PFSK-1 (cell line): ENCODE data around the gene ZNF836.

ENCODE experiments used
- FOXP2 ChIP-seq: optimal IDR thresholded peaks from 2 replicates; pipeline ENCODE3; 2011; ENCODE audit warnings: borderline replicate concordance, control low read depth, inconsistent platforms; ENCODE audit not compliant: insufficient read depth; ENCODE audit errors: extremely low read length, extremely low read depth
- POLR2AphosphoS5 ChIP-seq: IDR thresholded peaks from 2 replicates; pipeline ENCODE4 v1.6.1; 2012; ENCODE audit warnings: low read depth, mild to moderate bottlenecking, control low read depth, low read length, moderate library complexity
- SIN3A ChIP-seq: IDR thresholded peaks from 2 replicates; pipeline ENCODE4 v1.6.1; 2012; ENCODE audit warnings: mild to moderate bottlenecking, low read length, moderate library complexity, borderline replicate concordance; ENCODE audit not compliant: insufficient read depth
- TAF1 ChIP-seq: IDR thresholded peaks from 2 replicates; pipeline ENCODE4 v1.6.1; 2012; ENCODE audit warnings: low read length, control low read depth, borderline replicate concordance; ENCODE audit not compliant: insufficient read depth
- TF ChIP-seq, protein P1 (sequence below), 2 experiments: IDR thresholded peaks; 2 replicates each; pipeline versions ENCODE4 v1.6.1 to v1.8.0; 2011 to 2012; ENCODE audit warnings: low read depth in 2 of 2, low read length in 2 of 2, control low read depth in 1 of 2, inconsistent platforms in 1 of 2, mild to moderate bottlenecking in 1 of 2, moderate library complexity in 1 of 2; ENCODE audit not compliant: insufficient read depth in 1 of 2

The ZNF836 gene

DNA sequence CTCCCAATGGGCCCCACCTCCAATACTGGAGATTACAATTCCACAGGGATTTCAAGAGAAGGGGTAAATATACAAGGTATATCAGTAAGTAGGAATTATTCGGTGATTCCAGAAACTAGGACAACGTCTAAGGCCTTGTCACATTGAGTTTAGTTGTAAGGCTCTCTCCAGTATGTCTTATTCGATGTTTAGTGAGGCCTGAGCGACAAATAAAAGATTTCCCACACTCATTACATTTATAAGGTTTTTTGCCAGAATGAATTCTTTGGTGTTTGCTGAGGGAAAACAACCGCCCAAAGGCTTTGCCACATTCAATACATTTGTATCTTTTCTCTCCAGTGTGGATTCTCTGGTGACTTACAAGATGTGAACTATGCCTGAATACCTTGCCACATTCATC lies 56.7 kb downstream of the ZNF836 start:
- TF ChIP-seq SIN3A (no peak), TAF1 (no peak), FOXP2 (no peak), POLR2AphosphoS5 (no peak)
- TF ChIP-seq, protein P1, sequence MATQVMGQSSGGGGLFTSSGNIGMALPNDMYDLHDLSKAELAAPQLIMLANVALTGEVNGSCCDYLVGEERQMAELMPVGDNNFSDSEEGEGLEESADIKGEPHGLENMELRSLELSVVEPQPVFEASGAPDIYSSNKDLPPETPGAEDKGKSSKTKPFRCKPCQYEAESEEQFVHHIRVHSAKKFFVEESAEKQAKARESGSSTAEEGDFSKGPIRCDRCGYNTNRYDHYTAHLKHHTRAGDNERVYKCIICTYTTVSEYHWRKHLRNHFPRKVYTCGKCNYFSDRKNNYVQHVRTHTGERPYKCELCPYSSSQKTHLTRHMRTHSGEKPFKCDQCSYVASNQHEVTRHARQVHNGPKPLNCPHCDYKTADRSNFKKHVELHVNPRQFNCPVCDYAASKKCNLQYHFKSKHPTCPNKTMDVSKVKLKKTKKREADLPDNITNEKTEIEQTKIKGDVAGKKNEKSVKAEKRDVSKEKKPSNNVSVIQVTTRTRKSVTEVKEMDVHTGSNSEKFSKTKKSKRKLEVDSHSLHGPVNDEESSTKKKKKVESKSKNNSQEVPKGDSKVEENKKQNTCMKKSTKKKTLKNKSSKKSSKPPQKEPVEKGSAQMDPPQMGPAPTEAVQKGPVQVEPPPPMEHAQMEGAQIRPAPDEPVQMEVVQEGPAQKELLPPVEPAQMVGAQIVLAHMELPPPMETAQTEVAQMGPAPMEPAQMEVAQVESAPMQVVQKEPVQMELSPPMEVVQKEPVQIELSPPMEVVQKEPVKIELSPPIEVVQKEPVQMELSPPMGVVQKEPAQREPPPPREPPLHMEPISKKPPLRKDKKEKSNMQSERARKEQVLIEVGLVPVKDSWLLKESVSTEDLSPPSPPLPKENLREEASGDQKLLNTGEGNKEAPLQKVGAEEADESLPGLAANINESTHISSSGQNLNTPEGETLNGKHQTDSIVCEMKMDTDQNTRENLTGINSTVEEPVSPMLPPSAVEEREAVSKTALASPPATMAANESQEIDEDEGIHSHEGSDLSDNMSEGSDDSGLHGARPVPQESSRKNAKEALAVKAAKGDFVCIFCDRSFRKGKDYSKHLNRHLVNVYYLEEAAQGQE (IDR thresholded peaks at IDR 0.05; ENCODE audit: insufficient read depth in 1 of 2, low read depth in 2 of 2, low read length in 2 of 2): no peak

- TF ChIP-seq SIN3A: no peak
- no peak for TF ChIP-seq POLR2AphosphoS5
- no peak for TF ChIP-seq TAF1
- TF ChIP-seq, protein P1 (IDR thresholded peaks at IDR 0.05; ENCODE audit: insufficient read depth in 1 of 2, low read depth in 2 of 2, low read length in 2 of 2): no peak
- TF ChIP-seq FOXP2: no peak
Observed at GRCh38 chr19:52112624-52113023, 58.8 kb downstream of the ZNF836 start.

GRCh38 chr19:52110780-52111179 lies 60.6 kb downstream of the ZNF836 start:
- TF ChIP-seq POLR2AphosphoS5 (no peak), SIN3A (no peak), FOXP2 (no peak), TAF1 (no peak)
- TF ChIP-seq, protein P1 (IDR thresholded peaks at IDR 0.05; ENCODE audit: insufficient read depth in 1 of 2, low read depth in 2 of 2, low read length in 2 of 2): no peak
